Measurements from ENCODE around the gene SLC36A3. TPM values are rescaled to one million over a fixed set of nuclear protein-coding genes. Genes with fewer than 3 reads are reported as not detected.

The SLC36A3 gene
- total and polyA plus RNA-seq, 2 of the 8 experiments (the other 6 are each of a cell fraction or from before 2014, with no cell fraction given) = not detected

- no peak for FAIRE-seq
- no peak overlapping the region for H2BK15ac ChIP-seq (ENCODE audit: low read length)
- peaks cover 0 to under 1% (median 0%) of the 10 kb centered on the region in 4 experiments; a peak in 1 of 7 replicates for H3K27me3 ChIP-seq (replicated peaks in 1 of 4; ENCODE audit: control insufficient read depth in 3 of 4, extremely low read depth in 1 of 4, insufficient read depth in 3 of 4, low read length in 3 of 4)
- no peak overlapping the region for H4K91ac ChIP-seq (replicated peaks; ENCODE audit: insufficient read length, low read length)
- no peaks in the 10 kb centered on the region for H3K79me1 ChIP-seq (ENCODE audit: low read depth, low read length)
- no peak overlapping the region for H2AK5ac ChIP-seq (ENCODE audit: low read depth, low read length)
- H3K23me2 ChIP-seq (ENCODE audit: low read depth, low read length) = peaks cover 5% of the 10 kb centered on the region; the same call in 1 of the 2 replicates
- no peak overlapping the region for H3K14ac ChIP-seq (ENCODE audit: insufficient read length)
- H3K9me3 ChIP-seq (ENCODE audit: insufficient read depth in 2 of 2, low read depth in 1 of 2, low read length in 1 of 2) = no peaks in the 10 kb centered on the region
- no peak overlapping the region for H3K56ac ChIP-seq (replicated peaks; ENCODE audit: insufficient read length, low read depth, low read length)
- CTCF ChIA-PET (ENCODE audit: partially characterized antibody) = interaction anchor here (0.6 to 4.8 kb wide), 11 partner anchors 12 to 424 kb away, joined by 3 to 75 read pairs (median 3); no protein-coding TSS in a partner anchor
- no peak overlapping the region for H2BK12ac ChIP-seq (ENCODE audit: low read depth, low read length)
- no peaks in the 10 kb centered on the region for H3K36me3 ChIP-seq (ENCODE audit: control insufficient read depth in 2 of 4, insufficient read depth in 4 of 4, low read length in 3 of 4)
- H3K4me2 ChIP-seq (ENCODE audit: insufficient read depth in 1 of 2, low read depth in 2 of 2, low read length in 2 of 2) = no peak overlapping the region
- no peak for TF ChIP-seq SP4 (IDR thresholded peaks at IDR 0.05; ENCODE audit: low read length)
- no peak for TF ChIP-seq CHD1 (IDR thresholded peaks at IDR 0.05; ENCODE audit: low read depth, low read length)
- H3K4me3 ChIP-seq (ENCODE audit: extremely low read depth in 1 of 4, insufficient read depth in 2 of 4, low read depth in 3 of 4, low read length in 4 of 4) = no peak overlapping the region
- H3K9ac ChIP-seq (replicated peaks in 1 of 4; ENCODE audit: extremely low read depth in 1 of 4, low read depth in 3 of 4, low read length in 3 of 4) = no peak overlapping the region
- no peak overlapping the region for H4K5ac ChIP-seq (ENCODE audit: insufficient read length, low read depth, low read length)
- H2BK5ac ChIP-seq (ENCODE audit: low read depth, low read length) = no peak overlapping the region
- no peak for DNase-seq (ENCODE audit: low read depth in 1 of 2, low spot score in 2 of 2)
- no peak overlapping the region; the same call in 1 of the 2 replicates for H4K8ac ChIP-seq (ENCODE audit: extremely low read depth, insufficient read depth, low read length)
- H3K18ac ChIP-seq (ENCODE audit: extremely low read depth, low read length) = no peak overlapping the region
- H3K4me1 ChIP-seq (replicated peaks in 1 of 4; ENCODE audit: control insufficient read depth in 3 of 4, insufficient read depth in 4 of 4, low read length in 3 of 4) = peaks cover 0 to 9% (median 5%) of the 10 kb centered on the region in 4 experiments; a peak in 6 of 7 replicates
- no peak overlapping the region for H3K27ac ChIP-seq (ENCODE audit: low read depth, low read length)
- POLR2A ChIA-PET (ENCODE audit: partially characterized antibody) = no interaction called here
- H3K23ac ChIP-seq (ENCODE audit: insufficient read length) = no peak overlapping the region
- no peak overlapping the region for H2BK20ac ChIP-seq (ENCODE audit: low read length)
- no peak overlapping the region for H3K4ac ChIP-seq (replicated peaks; ENCODE audit: insufficient read length, low read depth, low read length)
- H2BK120ac ChIP-seq (replicated peaks; ENCODE audit: low read depth, low read length) = no peak overlapping the region
- no peaks in the 10 kb centered on the region for H4K20me1 ChIP-seq (replicated peaks in 1 of 2; ENCODE audit: control insufficient read depth in 1 of 2, insufficient read depth in 2 of 2, low read length in 2 of 2)
- 84% methylated on average over 6 of the region's 6 CpGs; no CpG with 5 or more reads in 1 of the 2 experiments for WGBS, 2 experiments (ENCODE audit: extremely low coverage in 1 of 2, insufficient coverage in 1 of 2, insufficient read length in 1 of 2, insufficient replicate concordance in 2 of 2, low coverage in 1 of 2, low lambda C conversion rate in 2 of 2, missing lambda C conversion rate in 1 of 2)
- no peak overlapping the region for H2AFZ ChIP-seq (ENCODE audit: low read length)
- H3K79me2 ChIP-seq (ENCODE audit: control insufficient read depth in 1 of 2, insufficient read depth in 2 of 2, low read length in 2 of 2) = no peaks in the 10 kb centered on the region
These were observed 75.6 kb downstream of the SLC36A3 start for GRCh38 chr5:151227918-151228447.

Other genes starting within 250 kb of the SLC36A3 start
- gene TNIP1, start 222.7 kb downstream of the SLC36A3 start, total RNA-seq (2021; fragmentation: NEBNext Ultra II Directional; extraction: Animal tissue kit (Norgen Biotek cat#: 25700)) = 31.9 and 33.9 TPM in 2 replicates
- 14.2 and 19.2 TPM in 2 replicates for gene TNIP1, start 222.7 kb downstream of the SLC36A3 start, polyA plus RNA-seq (2011; rRNA removed)
- 78.6 and 85.2 TPM in 2 replicates for gene ANXA6, start 146.0 kb downstream of the SLC36A3 start, total RNA-seq (2021; fragmentation: NEBNext Ultra II Directional; extraction: Animal tissue kit (Norgen Biotek cat#: 25700))
- 61.3 and 63.5 TPM in 2 replicates for gene ANXA6, start 146.0 kb downstream of the SLC36A3 start, polyA plus RNA-seq (2011; rRNA removed)
- 10.8 and 11.5 TPM in 2 replicates for gene CCDC69, start 79.7 kb downstream of the SLC36A3 start, total RNA-seq (2021; fragmentation: NEBNext Ultra II Directional; extraction: Animal tissue kit (Norgen Biotek cat#: 25700))
- gene CCDC69, start 79.7 kb downstream of the SLC36A3 start, polyA plus RNA-seq (2011; rRNA removed) = 6.4 and 8.4 TPM in 2 replicates
- gene GM2A, start 50.6 kb downstream of the SLC36A3 start, total RNA-seq (2021; fragmentation: NEBNext Ultra II Directional; extraction: Animal tissue kit (Norgen Biotek cat#: 25700)) = 30.4 and 32.2 TPM in 2 replicates
- gene GM2A, start 50.6 kb downstream of the SLC36A3 start, polyA plus RNA-seq (2011; rRNA removed) = 18.5 TPM in 2 replicates
- gene SLC36A2, start 43.8 kb upstream of the SLC36A3 start, total RNA-seq (2021; fragmentation: NEBNext Ultra II Directional; extraction: Animal tissue kit (Norgen Biotek cat#: 25700)) = not detected in 2 replicates
- 0.24 and 0.30 TPM in 2 replicates for gene SLC36A2, start 43.8 kb upstream of the SLC36A3 start, polyA plus RNA-seq (2011; rRNA removed)
- 6.6 and 9.1 TPM in 2 replicates for gene SLC36A1, start 143.8 kb upstream of the SLC36A3 start, total RNA-seq (2021; fragmentation: NEBNext Ultra II Directional; extraction: Animal tissue kit (Norgen Biotek cat#: 25700))
- gene SLC36A1, start 143.8 kb upstream of the SLC36A3 start, polyA plus RNA-seq (2011; rRNA removed) = 9.6 and 13.3 TPM in 2 replicates

Data from H1 (cell line).